Right cardiac atrium (tissue), 5 donors: ENCODE measurements around the gene NFATC3. TPM values are rescaled to one million over a fixed set of nuclear protein-coding genes. Genes with fewer than 3 reads are reported as not detected.

Experiments
- ATAC-seq, 2 donors: fragments of 200-7000 bp; cut with Tn5 transposase; one replicate each; pipeline versions ENCODE4 v1.8.0 to v1.9.1; 2020; ENCODE audit warnings: moderate library complexity in 2 of 2, mild to moderate bottlenecking in 1 of 2
- DNase-seq, 3 donors: peaks; one replicate each; pipeline ENCODE4 v3.0.0-alpha.2; 2020
- H3K27ac ChIP-seq: one replicate; pipeline ENCODE4 v1.5.1; 2013; ENCODE audit warnings: mild to moderate bottlenecking, low read length, control low read depth, moderate library complexity
- H3K27me3 ChIP-seq: one replicate; pipeline ENCODE4 v1.6.1; 2013; ENCODE audit not compliant: control insufficient read depth, insufficient read depth
- H3K4me1 ChIP-seq: one replicate; pipeline ENCODE4 v1.6.1; 2013; ENCODE audit warnings: low read length; ENCODE audit not compliant: control insufficient read depth, insufficient read depth
- H3K4me3 ChIP-seq: one replicate; pipeline ENCODE4 v1.5.1; 2013; ENCODE audit warnings: low read length, control low read depth
- H3K9me3 ChIP-seq: one replicate; pipeline ENCODE4 v1.6.1; 2013; ENCODE audit warnings: low read length; ENCODE audit not compliant: control insufficient read depth
- WGBS: extraction: QIAGEN DNeasy Blood & Tissue Kit; methylation state at CpG from one replicate; pipeline ENCODE4 v1.1.7; 2013; 5-methylcytosine and 5-hydroxymethylcytosine counted together
- intact Hi-C, 4 donors: fragments of 100-400 bp; cut with DNase I; formaldehyde crosslinking; loops; one replicate each; pipeline versions ENCODE4 v1.11.0 to v1.14.0; 2022 to 2023
- polyA plus RNA-seq: library from polyadenylated mRNA; stranded (reverse); fragments of 200-250 nt; gene quantifications from one replicate; pipeline ENCODE4 v1.2.3, GENCODE V29; 2013
- total RNA-seq, 4 donors: library from RNA; stranded (reverse); fragmentation: NEBNext Ultra II Directional; extraction: Animal tissue kit (Norgen Biotek cat#: 25700); gene quantifications; one replicate each; pipeline ENCODE4 v1.2.1, GENCODE V29; 2021
- donor health status: healthy with polysubstance abuse.
- donor health status: DM: no; HTN: yes; CAD: no.
- donor health status: DM: no; HTN: no; CAD: no.
- donor health status: DM: no; HTN: yes; CAD: no; lungs with severe emphysema.
- donor health status: DM: yes; HTN: yes; CAD: no.

The NFATC3 gene
- total and polyA plus RNA-seq, 5 donors = 8.1 to 34.7 (median 33.3) TPM

GRCh38 chr16:68247932-68248331 is 162.8 kb downstream of the NFATC3 start:
- no peak overlapping the region for H3K4me3 ChIP-seq
- intact Hi-C loops = loop anchor here in 1 of 4 donors (10.0 kb wide), 1 partner anchor 267 kb away; no protein-coding TSS in a partner anchor
- no peak for ATAC-seq
- DNase-seq = peak in 1 of 3 donors; percentile 30
- WGBS = 70% methylated on average over 4 of the region's 4 CpGs
- no peaks in the 10 kb centered on the region for H3K27me3 ChIP-seq
- H3K9me3 ChIP-seq = no peaks in the 10 kb centered on the region
- peaks cover 21% of the 10 kb centered on the region for H3K4me1 ChIP-seq
- H3K27ac ChIP-seq = peak overlapping the region; percentile 67

- ATAC-seq (no peak), DNase-seq (no peak)
- no peak overlapping the region for H3K27ac ChIP-seq
- no peaks in the 10 kb centered on the region for H3K9me3 ChIP-seq
- H3K27me3 ChIP-seq = no peaks in the 10 kb centered on the region
- H3K4me1 ChIP-seq = peaks cover 23% of the 10 kb centered on the region
- no peak overlapping the region for H3K4me3 ChIP-seq
- 84% methylated on average over 4 of the region's 4 CpGs for WGBS
- intact Hi-C loops = loop anchor here in 1 of 4 donors (10.0 kb wide), 1 partner anchor 265 kb away; no protein-coding TSS in a partner anchor
Measured at GRCh38 chr16:68249371-68249770, 164.2 kb downstream of the NFATC3 start.

- ATAC-seq (no peak), DNase-seq (no peak)
- WGBS = 86% methylated on average over 6 of the region's 6 CpGs
- Histone ChIP-seq H3K9me3 (no peaks in the 10 kb centered on the region), H3K27me3 (no peaks in the 10 kb centered on the region), H3K4me3 (no peak overlapping the region), H3K4me1 (peaks cover 23% of the 10 kb centered on the region), H3K27ac (peak overlapping the region; percentile 88)
- intact Hi-C loops = no loop called here
Measured at GRCh38 chr16:68250951-68251350, 165.8 kb downstream of the NFATC3 start.

- Histone ChIP-seq H3K27me3 (no peaks in the 10 kb centered on the region), H3K27ac (peak overlapping the region; percentile 95), H3K4me3 (no peak overlapping the region), H3K9me3 (no peaks in the 10 kb centered on the region), H3K4me1 (peaks cover 14% of the 10 kb centered on the region)
- WGBS = 73% methylated on average over 5 of the region's 5 CpGs
- peak in 1 of 3 donors; percentile 63 for DNase-seq
- ATAC-seq = peak; percentile 71 to 74
- intact Hi-C loops = no loop called here
Measured at GRCh38 chr16:68251832-68252231, 166.7 kb downstream of the NFATC3 start.

- H3K9me3 ChIP-seq = no peaks in the 10 kb centered on the region
- WGBS = 66% methylated on average over 5 of the region's 5 CpGs
- peaks cover 10% of the 10 kb centered on the region for H3K4me1 ChIP-seq
- H3K27me3 ChIP-seq = no peaks in the 10 kb centered on the region
- H3K27ac ChIP-seq = peak overlapping the region; percentile 95
- ATAC-seq (peak in 1 of 2 donors; percentile 3), DNase-seq (no peak)
- intact Hi-C loops = no loop called here
- no peak overlapping the region for H3K4me3 ChIP-seq
Measured at GRCh38 chr16:68252383-68252782, 167.2 kb downstream of the NFATC3 start.

GRCh38 chr16:68253721-68254120 is 168.6 kb downstream of the NFATC3 start:
- peak overlapping the region; percentile 95 for H3K27ac ChIP-seq
- no peak overlapping the region for H3K4me3 ChIP-seq
- no peak for ATAC-seq
- H3K27me3 ChIP-seq = no peaks in the 10 kb centered on the region
- intact Hi-C loops = no loop called here
- no peak for DNase-seq
- 83% methylated on average over 4 of the region's 4 CpGs for WGBS
- H3K9me3 ChIP-seq = no peaks in the 10 kb centered on the region
- peaks cover 4% of the 10 kb centered on the region for H3K4me1 ChIP-seq

GRCh38 chr16:68255712-68256111 is 170.5 kb downstream of the NFATC3 start:
- DNase-seq (no peak), ATAC-seq (no peak)
- 89% methylated on average over 18 of the region's 18 CpGs for WGBS
- no peaks in the 10 kb centered on the region for H3K27me3 ChIP-seq
- intact Hi-C loops = no loop called here
- no peaks in the 10 kb centered on the region for H3K9me3 ChIP-seq
- no peak overlapping the region for H3K27ac ChIP-seq
- H3K4me1 ChIP-seq = peaks cover 4% of the 10 kb centered on the region
- no peak overlapping the region for H3K4me3 ChIP-seq

- WGBS = 85% methylated on average over 6 of the region's 6 CpGs
- intact Hi-C loops = no loop called here
- H3K4me1 ChIP-seq = peaks cover 4% of the 10 kb centered on the region
Measured at GRCh38 chr16:68257251-68257905, 172.2 kb downstream of the NFATC3 start.

GRCh38 chr16:68257906-68258800 is 173.0 kb downstream of the NFATC3 start:
- intact Hi-C loops = no loop called here
- 69% methylated on average over 13 of the region's 13 CpGs for WGBS
- DNase-seq (peak in 1 of 3 donors; percentile 47), ATAC-seq (peak in 1 of 2 donors; percentile 15)
- Histone ChIP-seq H3K4me3 (no peak overlapping the region), H3K9me3 (no peaks in the 10 kb centered on the region), H3K27me3 (no peaks in the 10 kb centered on the region), H3K4me1 (no peaks in the 10 kb centered on the region), H3K27ac (peak overlapping the region; percentile 55)

More at GRCh38 chr16:68257251-68257905, 172.2 kb downstream of the NFATC3 start:
- H3K9me3 ChIP-seq = no peaks in the 10 kb centered on the region
- H3K4me3 ChIP-seq = no peak overlapping the region
- DNase-seq = peak in 1 of 3 donors; percentile 19
- peak overlapping the region; percentile 55 for H3K27ac ChIP-seq
- no peak for ATAC-seq
- H3K27me3 ChIP-seq = no peaks in the 10 kb centered on the region

- no peaks in the 10 kb centered on the region for H3K27me3 ChIP-seq
- 85% methylated on average over 27 of the region's 27 CpGs for WGBS
- no peak overlapping the region for H3K4me3 ChIP-seq
- intact Hi-C loops = no loop called here
- H3K4me1 ChIP-seq = no peaks in the 10 kb centered on the region
- DNase-seq (peak in 1 of 3 donors; percentile 56), ATAC-seq (no peak)
- no peaks in the 10 kb centered on the region for H3K9me3 ChIP-seq
- H3K27ac ChIP-seq = no peak overlapping the region
Measured at GRCh38 chr16:68259007-68259825, 174.0 kb downstream of the NFATC3 start.
